ENCODE results near the gene JMJD1C.

GRCh38 chr10:63483983-63484382 is 18.2 kb upstream of the JMJD1C start:
- TF ChIP-seq POLR2A (IDR thresholded peaks at IDR 0.05) (no peak), CTCF (IDR thresholded peaks at IDR 0.05) (no peak), EP300 (IDR thresholded peaks at IDR 0.05) (no peak)

Measured in ovary (tissue), 3 donors.